GM20000 (cell line): ENCODE results near the gene CCDC170.

Source experiments
- DNase-seq: peaks from one replicate; pipeline ENCODE4 v3.0.0; 2012; ENCODE audit warnings: low spot score
- TF ChIP-seq, protein P1 (sequence below): IDR thresholded peaks from 2 replicates; pipeline ENCODE4 v1.5.1; 2012; ENCODE audit warnings: mild to moderate bottlenecking, control low read depth; ENCODE audit errors: extremely low read depth, missing control alignments

CCDC170 gene

DNA sequence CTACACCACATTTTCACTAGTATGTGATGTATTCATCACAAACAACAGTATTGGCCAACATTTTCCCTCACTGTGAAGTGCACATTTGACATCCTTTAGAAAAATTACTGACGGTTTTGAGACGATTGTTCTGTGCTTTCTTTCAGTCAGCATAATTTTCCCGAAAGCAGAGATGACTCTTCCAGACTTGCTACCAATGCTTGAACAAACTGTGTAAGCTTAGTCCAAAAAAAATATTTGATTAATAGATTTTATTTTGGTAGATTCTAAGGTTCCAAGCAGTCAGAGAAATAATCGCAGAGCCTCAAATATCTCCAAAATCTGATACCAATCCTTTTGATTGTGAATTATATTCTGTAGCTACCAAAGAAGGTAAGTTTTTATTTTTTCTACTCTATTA lies 162.6 kb downstream of the CCDC170 start:
- no peak for DNase-seq
- TF ChIP-seq, protein P1, sequence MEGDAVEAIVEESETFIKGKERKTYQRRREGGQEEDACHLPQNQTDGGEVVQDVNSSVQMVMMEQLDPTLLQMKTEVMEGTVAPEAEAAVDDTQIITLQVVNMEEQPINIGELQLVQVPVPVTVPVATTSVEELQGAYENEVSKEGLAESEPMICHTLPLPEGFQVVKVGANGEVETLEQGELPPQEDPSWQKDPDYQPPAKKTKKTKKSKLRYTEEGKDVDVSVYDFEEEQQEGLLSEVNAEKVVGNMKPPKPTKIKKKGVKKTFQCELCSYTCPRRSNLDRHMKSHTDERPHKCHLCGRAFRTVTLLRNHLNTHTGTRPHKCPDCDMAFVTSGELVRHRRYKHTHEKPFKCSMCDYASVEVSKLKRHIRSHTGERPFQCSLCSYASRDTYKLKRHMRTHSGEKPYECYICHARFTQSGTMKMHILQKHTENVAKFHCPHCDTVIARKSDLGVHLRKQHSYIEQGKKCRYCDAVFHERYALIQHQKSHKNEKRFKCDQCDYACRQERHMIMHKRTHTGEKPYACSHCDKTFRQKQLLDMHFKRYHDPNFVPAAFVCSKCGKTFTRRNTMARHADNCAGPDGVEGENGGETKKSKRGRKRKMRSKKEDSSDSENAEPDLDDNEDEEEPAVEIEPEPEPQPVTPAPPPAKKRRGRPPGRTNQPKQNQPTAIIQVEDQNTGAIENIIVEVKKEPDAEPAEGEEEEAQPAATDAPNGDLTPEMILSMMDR, result no peak

DNA sequence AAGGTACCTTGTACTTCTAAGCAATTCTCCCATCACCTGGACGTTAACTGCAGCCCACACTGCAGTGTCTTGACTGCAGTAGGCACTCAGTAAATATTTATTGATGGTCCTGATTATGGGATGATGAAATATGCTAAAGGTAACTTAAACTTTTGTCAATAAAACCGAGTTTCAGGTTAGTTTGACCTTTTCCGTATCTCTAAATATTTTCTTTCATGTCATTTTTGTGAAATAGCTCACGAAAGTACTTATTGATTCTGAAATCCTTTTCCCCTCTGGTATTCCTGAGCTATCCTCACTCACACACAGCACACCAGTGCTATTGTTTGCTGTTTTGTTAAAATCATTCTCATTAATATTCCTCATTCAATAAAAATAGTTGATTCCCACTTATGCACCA lies 164.3 kb downstream of the CCDC170 start:
- TF ChIP-seq, protein P1, result no peak
- DNase-seq, result no peak

DNA sequence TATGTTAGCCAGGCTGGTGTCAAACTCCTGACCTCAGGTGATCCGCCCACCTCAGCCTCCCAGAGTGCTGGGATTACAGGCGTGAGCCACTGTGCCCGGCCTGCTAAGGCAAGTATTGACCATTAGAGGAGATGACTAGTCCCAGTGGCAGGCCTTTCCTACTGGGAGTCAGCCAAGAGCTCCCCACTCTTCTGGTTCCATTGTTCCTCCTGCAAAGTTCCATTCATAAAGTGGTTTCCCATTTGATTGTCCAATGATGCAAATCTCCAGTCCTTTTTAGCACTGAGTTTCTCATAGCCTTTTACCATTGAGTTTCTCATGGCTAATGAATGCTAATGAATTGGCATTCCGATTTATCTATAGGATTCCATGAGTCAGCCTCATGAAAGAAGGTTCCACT lies 165.4 kb downstream of the CCDC170 start:
- TF ChIP-seq, protein P1, result no peak
- DNase-seq, result no peak

DNA sequence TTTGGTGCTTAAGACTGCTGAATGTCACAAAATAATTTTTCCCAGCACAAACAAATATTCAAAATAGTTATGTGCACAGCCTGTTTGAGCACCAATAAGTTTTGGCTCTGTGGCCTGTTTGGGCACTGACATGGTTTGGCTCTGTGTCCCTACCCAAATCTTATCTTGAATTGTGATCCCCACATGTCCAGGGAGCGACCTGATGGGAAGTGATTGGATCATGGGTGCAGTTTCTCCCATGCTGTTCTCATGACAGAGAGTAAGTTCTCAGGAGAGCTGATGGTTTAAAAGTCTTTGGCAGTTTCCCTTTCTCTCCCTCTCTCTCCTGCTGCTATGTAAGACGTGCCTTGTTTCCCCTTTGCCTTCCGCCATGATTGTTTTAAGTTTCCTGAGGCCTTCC lies 167.7 kb downstream of the CCDC170 start:
- no peak for DNase-seq
- TF ChIP-seq, protein P1, result no peak

DNA sequence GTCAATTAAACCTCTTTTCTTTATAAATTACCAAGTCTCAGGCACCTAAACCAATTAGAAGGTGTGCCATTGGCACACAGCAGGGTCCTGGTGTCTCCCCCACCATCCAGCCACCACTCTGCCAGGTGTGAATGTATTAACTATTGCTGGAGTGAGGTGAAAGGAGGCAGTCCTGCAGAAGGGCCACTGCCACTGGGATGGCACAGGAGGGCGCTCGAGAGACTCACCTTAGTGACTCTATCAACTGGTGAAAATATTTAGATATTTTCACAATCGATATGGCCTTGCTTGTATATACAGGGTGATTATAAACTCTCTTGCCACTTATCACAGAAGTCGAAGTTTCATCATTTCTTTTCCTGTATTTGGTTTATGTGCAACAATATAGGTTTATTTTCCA lies 168.1 kb downstream of the CCDC170 start:
- no peak for DNase-seq
- TF ChIP-seq, protein P1, result no peak

DNA sequence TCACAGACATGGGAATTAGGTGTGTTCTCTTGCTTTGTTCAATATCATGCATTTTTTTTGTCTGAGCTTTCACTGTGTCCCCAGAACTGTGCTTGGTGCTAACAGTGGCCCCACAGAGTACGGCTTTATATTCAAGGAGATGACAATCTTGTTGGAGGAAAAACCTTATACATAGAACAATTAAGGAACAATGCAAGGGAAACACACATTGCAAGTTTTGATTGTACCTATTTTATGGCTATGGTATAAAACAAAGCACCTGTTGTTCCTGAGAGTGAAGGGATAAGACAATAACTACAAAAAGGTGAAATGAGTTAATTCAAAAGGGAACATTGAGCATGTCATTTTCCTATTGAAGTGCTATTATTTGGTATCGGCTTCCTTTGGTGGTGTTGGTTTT lies 169.7 kb downstream of the CCDC170 start:
- DNase-seq, result no peak
- TF ChIP-seq, protein P1, result no peak

DNA sequence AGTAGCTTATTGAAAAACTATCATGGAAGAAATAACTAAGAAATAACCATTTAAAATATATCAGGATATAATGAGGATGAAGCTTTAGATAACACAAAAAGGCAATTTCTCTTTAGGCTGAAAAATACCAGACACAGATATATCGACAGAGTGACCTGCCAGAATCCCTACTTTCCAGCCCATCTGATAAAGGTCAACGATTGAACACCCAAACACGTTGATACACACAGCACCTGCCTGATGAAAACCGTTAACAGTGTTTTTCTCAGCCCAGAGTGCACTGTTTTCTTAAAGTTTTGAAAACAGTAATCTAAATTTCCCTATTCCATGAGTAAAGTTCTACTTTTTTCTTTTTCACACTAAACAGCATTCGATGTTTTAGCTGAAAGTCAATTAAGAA lies 170.6 kb downstream of the CCDC170 start:
- no peak for DNase-seq

More for the DNA sequence above, 170.6 kb downstream of the CCDC170 start:
- TF ChIP-seq, protein P1, result no peak
